Activated T-cell treated with anti-CD3 and anti-CD28 coated beads for 48 hours (primary cell): ENCODE results near the gene KLRG1.

Experiments
- DNase-seq: peaks from one replicate; pipeline ENCODE4 v3.0.0-alpha.2; 2020; ENCODE audit warnings: low read depth

The KLRG1 gene

DNA sequence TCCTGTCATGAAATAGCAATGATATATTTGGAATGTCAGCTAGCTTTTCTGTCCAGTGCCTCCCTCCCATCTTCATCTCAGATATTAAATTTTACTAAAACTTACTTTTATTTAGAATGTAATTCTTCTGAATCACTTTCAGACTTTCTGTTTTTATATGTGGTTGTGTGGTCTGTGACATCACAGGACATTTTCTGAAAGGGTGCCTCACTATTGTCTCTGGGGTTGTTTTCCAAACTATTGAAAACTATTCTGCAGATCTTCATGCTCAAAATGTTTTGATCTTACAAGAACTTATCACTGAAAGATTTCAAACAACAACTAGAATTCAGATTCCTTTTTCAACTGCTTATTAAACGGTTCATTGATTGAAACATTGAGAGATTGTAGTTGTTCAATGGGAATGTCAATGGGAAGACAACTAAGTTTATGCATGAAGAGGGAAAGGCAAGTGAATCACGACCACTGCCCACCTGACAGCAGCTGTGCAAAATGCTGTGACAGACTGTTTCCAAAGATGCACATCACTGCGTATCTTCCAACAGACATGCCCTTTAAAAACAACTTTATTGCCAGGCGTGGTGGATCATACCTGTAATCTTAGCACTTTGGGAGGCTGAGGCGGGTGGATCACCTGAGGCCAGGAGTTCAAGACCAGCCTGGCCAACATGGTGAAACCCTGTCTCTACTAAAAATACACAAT is 51.3 kb downstream of the KLRG1 start:
- DNase-seq, result no peak

DNA sequence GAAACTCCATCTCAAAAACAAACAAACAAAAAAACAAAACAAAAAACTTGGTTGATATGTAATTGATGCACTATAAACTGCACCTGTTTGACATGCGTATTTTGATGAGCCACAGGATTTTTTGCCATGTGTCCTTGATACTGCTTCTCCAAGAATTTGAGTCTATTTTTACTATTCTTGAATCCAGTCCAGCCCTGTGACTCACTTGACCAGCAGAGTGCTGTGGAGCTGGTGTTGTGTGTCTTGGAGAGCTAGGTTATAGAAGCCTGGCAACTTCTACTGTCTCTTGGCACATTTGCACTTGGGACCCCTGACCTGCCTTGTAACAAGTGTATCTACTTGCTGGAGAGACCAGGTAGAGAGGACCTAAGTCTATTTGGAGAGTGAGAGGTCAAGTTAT is 52.0 kb downstream of the KLRG1 start:
- no peak for DNase-seq

GRCh38 chr12:9043766-9044165 is 54.4 kb downstream of the KLRG1 start:
- no peak for DNase-seq

GRCh38 chr12:9047105-9047504 is 57.8 kb downstream of the KLRG1 start:
- no peak for DNase-seq

DNA sequence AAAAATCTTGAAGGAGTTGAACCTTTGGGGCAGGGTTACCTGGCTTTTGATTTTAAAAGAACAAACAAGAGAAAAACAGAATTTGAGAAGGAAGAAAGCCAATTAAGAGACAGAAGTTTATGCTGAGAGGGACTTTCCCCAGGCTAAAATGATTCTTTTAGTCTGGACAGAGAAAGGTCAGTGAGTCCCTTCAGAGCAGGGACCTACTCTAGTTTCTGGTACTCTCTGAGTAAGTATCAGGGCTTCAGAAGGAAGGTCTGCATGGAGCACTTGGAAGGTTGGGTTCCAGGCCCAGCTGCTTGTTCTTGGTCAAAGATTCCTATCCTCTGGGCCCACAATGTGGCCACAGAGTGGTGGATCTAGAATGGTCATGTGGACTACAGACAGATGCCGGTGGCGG is 59.6 kb downstream of the KLRG1 start:
- DNase-seq, result no peak

GRCh38 chr12:9049520-9050133 is 60.3 kb downstream of the KLRG1 start:
- DNase-seq, result no peak

- no peak for DNase-seq
Observed at GRCh38 chr12:9050521-9051157, 61.3 kb downstream of the KLRG1 start.

- no peak for DNase-seq
Observed at GRCh38 chr12:9051158-9051550, 61.8 kb downstream of the KLRG1 start.

- DNase-seq, result no peak
Observed at GRCh38 chr12:9052610-9053009, 63.3 kb downstream of the KLRG1 start.
